Psoas muscle (tissue), 8 donors: Measurements from ENCODE around the gene DAB1. TPM values are rescaled to one million over a fixed set of nuclear protein-coding genes. Genes with fewer than 3 reads are reported as not detected.

Experiments
- ATAC-seq, 4 donors: fragments of 200-7000 bp; cut with Tn5 transposase; one replicate each; pipeline ENCODE4 v1.9.1; 2020; ENCODE audit warnings: moderate library complexity in 3 of 4, mild to moderate bottlenecking in 2 of 4
- DNase-seq, 2 donors: peaks; one replicate each; pipeline ENCODE4 v3.0.0-alpha.2; 2020
- H3K27ac ChIP-seq: fragments of 200-600 bp; one replicate; pipeline ENCODE4 v1.8.0; 2022
- H3K27me3 ChIP-seq, 3 donors: fragments of 200-600 bp in 1 of 3; one replicate each; pipeline versions ENCODE4 v1.6.1 to v1.8.0; 2013 to 2022; ENCODE audit warnings: low read length in 2 of 3, mild to moderate bottlenecking in 2 of 3, moderate library complexity in 1 of 3; ENCODE audit not compliant: insufficient read depth in 3 of 3
- H3K36me3 ChIP-seq, 2 donors: fragments of 200-600 bp in 1 of 2; one replicate each; pipeline versions ENCODE4 v1.6.1 to v1.8.0; 2013 to 2022; ENCODE audit warnings: low read depth in 1 of 2, mild to moderate bottlenecking in 1 of 2, moderate library complexity in 1 of 2; ENCODE audit not compliant: insufficient read depth in 1 of 2
- H3K4me1 ChIP-seq: fragments of 200-600 bp; one replicate; pipeline ENCODE4 v1.8.0; 2022
- H3K4me3 ChIP-seq: fragments of 200-600 bp; one replicate; pipeline ENCODE4 v1.8.0; 2022; ENCODE audit warnings: mild to moderate bottlenecking
- H3K9me3 ChIP-seq: fragments of 200-600 bp; one replicate; pipeline ENCODE4 v1.8.0; 2022
- WGBS, 3 donors: extraction: QIAGEN DNeasy Blood & Tissue Kit; methylation state at CpG; one replicate each; pipeline versions ENCODE4 v1.1.6 to v1.1.7; 2013; 5-methylcytosine and 5-hydroxymethylcytosine counted together
- intact Hi-C, 2 donors: fragments of 100-400 bp; cut with DNase I; formaldehyde crosslinking; loops; one replicate each; pipeline versions ENCODE4 v1.11.0 to v1.14.2; 2022
- polyA plus RNA-seq, 3 donors: library from polyadenylated mRNA; stranded (reverse); fragments of 200-250 nt; gene quantifications; one replicate each; pipeline ENCODE4 v1.2.3, GENCODE V29; 2013
- total RNA-seq, 4 donors: library from RNA; stranded (reverse); fragmentation: NEBNext Ultra II Directional in 2 of 4; extraction: Animal tissue kit (Norgen Biotek cat#: 25700) in 2 of 4; gene quantifications; one replicate each; pipeline versions ENCODE4 v1.2.1 to v1.2.4, GENCODE V29; 2021 to 2023
- TF ChIP-seq, protein P1 (sequence below): fragments of 200-600 bp; IDR thresholded peaks from one replicate; pipeline ENCODE4 v1.8.0; 2022; ENCODE audit warnings: antibody characterized with exemption
- donor health status: healthy with polysubstance abuse.
- donor health status: DM: no; HTN: no; CAD: no; lungs with moderate emphysema.
- donor health status: Bipolar disorder and iron deficiency.
- donor health status: healthy.
- donor health status: DM: yes; HTN: yes; CAD: no.
- donor health status: DM: no; HTN: no; CAD: no.
- donor health status: DM: no; HTN: no; CAD: no.
- donor health status: DM: yes; HTN: yes; CAD: no.

Gene DAB1
- total and polyA plus RNA-seq, 7 donors = 0.04 to 0.28 (median 0.09) TPM; not detected in 1

GRCh38 chr1:57272150-57272549 is 151.7 kb downstream of the DAB1 start:
- Histone ChIP-seq H3K9me3 (no peaks in the 10 kb centered on the region), H3K36me3 (no peaks in the 10 kb centered on the region), H3K27me3 (no peaks in the 10 kb centered on the region), H3K4me1 (no peaks in the 10 kb centered on the region), H3K4me3 (no peak overlapping the region), H3K27ac (no peak overlapping the region)
- TF ChIP-seq, protein P1, sequence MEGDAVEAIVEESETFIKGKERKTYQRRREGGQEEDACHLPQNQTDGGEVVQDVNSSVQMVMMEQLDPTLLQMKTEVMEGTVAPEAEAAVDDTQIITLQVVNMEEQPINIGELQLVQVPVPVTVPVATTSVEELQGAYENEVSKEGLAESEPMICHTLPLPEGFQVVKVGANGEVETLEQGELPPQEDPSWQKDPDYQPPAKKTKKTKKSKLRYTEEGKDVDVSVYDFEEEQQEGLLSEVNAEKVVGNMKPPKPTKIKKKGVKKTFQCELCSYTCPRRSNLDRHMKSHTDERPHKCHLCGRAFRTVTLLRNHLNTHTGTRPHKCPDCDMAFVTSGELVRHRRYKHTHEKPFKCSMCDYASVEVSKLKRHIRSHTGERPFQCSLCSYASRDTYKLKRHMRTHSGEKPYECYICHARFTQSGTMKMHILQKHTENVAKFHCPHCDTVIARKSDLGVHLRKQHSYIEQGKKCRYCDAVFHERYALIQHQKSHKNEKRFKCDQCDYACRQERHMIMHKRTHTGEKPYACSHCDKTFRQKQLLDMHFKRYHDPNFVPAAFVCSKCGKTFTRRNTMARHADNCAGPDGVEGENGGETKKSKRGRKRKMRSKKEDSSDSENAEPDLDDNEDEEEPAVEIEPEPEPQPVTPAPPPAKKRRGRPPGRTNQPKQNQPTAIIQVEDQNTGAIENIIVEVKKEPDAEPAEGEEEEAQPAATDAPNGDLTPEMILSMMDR = no peak
- 93 to 94% (median 94%) methylated on average over 2 of the region's 2 CpGs for WGBS, 3 donors
- DNase-seq = no peak
- intact Hi-C loops = no loop called here
- ATAC-seq = no peak

GRCh38 chr1:57270927-57271698 is 152.7 kb downstream of the DAB1 start:
- Histone ChIP-seq H3K36me3 (no peaks in the 10 kb centered on the region), H3K27ac (no peak overlapping the region), H3K4me1 (no peaks in the 10 kb centered on the region), H3K9me3 (no peaks in the 10 kb centered on the region), H3K27me3 (no peaks in the 10 kb centered on the region), H3K4me3 (no peak overlapping the region)
- DNase-seq (no peak), ATAC-seq (no peak)
- intact Hi-C loops = no loop called here
- TF ChIP-seq, protein P1 = no peak
- 53 to 56% (median 54%) methylated on average over 8 of the region's 8 CpGs for WGBS, 3 donors

GRCh38 chr1:57269630-57270225 is 154.1 kb downstream of the DAB1 start:
- no peak overlapping the region for H3K4me3 ChIP-seq
- WGBS, 3 donors = 36 to 50% (median 45%) methylated on average over 10 of the region's 10 CpGs
- intact Hi-C loops = no loop called here
- TF ChIP-seq, protein P1 = no peak
- ATAC-seq (no peak), DNase-seq (no peak)
- no peaks in the 10 kb centered on the region for H3K4me1 ChIP-seq
- H3K36me3 ChIP-seq = no peaks in the 10 kb centered on the region
- no peaks in the 10 kb centered on the region for H3K9me3 ChIP-seq
- no peaks in the 10 kb centered on the region for H3K27me3 ChIP-seq
- no peak overlapping the region for H3K27ac ChIP-seq

GRCh38 chr1:57265104-57265503 is 158.8 kb downstream of the DAB1 start:
- intact Hi-C loops = no loop called here
- TF ChIP-seq, protein P1 = no peak
- no peaks in the 10 kb centered on the region for H3K36me3 ChIP-seq
- ATAC-seq = no peak
- H3K27me3 ChIP-seq = peaks cover 0 to 2% (median 0%) of the 10 kb centered on the region in 3 donors
- H3K9me3 ChIP-seq = no peaks in the 10 kb centered on the region
- no peak for DNase-seq
- H3K4me3 ChIP-seq = no peak overlapping the region
- H3K27ac ChIP-seq = no peak overlapping the region
- 80 to 84% (median 81%) methylated on average over 5 of the region's 5 CpGs for WGBS, 3 donors
- H3K4me1 ChIP-seq = no peaks in the 10 kb centered on the region
